GM18507 (cell line): ENCODE data around the gene SOX3.

ENCODE experiments used
- DNase-seq: peaks from one replicate; pipeline ENCODE4 v3.0.0; 2011; ENCODE audit warnings: low read depth; ENCODE audit not compliant: insufficient read length; ENCODE audit errors: extremely low spot score
- FAIRE-seq: peaks from 2 replicates; lab custom pipeline; 2011; peaks lifted over from hg19 to GRCh38; lab: Jason Lieb, UNC

The SOX3 gene

DNA sequence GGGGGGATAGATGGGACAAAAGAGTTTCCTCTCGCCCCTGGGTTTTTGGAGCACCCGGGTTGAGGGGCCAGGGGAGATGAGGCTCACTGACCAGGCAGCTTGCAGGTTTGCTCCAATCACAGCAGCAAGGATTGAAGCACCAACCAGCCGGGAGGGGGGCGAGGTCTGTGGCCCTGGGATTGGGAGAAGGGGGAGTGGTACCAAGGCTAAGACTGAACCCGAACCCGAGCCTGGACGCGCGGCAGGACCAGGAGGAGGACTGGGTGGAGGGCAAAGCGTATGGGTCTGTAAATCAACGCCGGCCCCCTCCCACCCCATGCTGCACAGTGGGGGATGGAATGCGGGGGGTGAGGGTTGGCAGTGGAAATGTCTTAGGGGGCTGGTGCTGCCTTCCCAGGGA lies 3.5 kb downstream of the SOX3 start:
- FAIRE-seq (no peak), DNase-seq (no peak)

DNA sequence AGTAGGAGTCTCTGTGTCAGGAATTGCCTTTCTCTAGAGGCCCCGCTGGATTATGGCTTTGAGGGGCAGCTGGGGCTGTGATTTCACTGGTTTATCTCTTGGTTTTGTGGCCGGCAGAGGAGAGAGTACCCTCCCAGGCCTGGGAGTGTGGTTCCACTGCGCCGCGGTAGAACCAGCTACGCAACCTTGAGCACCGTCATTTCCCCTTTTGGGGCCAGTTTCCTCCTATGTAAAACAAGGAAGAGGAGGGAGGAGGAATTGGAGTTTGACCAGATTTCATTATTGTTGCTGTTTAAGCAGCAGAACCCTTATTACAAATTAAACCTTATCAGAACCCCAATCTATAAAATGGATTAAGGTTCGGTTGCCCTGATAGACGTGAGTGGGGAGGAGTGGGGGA lies 4.4 kb downstream of the SOX3 start:
- FAIRE-seq (no peak), DNase-seq (no peak)

DNA sequence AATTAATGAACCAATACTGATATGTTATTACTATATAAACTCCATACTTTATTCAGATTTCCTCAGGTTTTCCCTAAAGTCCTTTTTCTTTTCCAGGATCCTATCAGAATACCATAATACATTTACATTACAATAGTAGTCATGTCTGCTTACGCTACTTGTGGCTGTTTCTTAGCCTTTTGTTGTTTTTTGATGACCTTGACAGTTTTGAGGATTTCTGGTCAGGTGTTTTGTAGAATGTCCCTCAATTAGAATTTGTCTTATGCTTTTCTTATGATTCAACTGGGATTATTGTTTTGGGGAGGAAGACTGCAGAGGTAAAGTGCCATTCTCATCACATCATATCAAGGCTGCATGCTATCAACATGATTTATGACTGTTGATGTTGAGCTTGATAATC lies 9.1 kb downstream of the SOX3 start:
- FAIRE-seq (no peak), DNase-seq (no peak)

DNA sequence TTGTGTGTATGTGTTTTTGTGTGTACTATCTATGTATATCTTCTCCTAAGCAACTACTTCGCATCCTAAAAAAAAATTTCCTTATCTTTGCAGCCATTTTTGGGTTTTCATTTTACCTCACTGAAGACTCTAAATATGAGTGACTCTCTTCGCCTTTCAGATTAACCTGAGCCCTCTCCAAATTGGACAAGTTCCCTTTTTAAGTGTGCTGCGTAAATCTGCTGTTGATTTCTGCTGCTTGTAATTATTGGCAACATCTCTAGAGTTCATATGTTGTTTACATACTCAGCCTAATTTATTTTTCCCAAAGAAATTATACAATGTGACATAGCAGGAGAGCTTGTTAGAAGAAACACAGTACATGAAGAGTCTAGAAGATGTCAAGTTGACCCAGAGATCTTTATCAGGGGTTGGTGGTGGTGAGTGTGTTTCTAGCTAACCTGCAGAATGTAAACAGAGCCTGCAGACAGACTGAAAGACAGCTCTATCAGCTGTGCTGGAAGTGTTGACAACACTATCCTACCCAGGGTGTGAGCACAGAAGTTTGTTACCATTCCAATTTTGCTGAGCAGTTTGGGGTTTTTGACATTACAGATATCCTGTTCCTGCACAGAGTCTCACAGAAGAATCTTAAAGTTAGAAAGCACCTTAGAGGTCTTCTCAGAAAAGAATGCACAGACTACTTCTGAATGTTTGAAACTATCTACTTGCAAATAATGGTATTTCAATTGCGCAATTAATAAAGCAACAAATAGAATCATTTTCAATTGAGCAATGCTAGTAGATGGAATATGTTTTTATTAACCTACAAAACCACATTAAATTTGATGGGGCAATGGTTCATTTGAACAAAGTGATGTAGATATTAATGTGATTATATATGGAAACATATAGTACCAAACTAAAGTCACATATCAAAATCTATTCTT lies 12.5 kb downstream of the SOX3 start:
- DNase-seq: no peak
- FAIRE-seq: no peak

DNA sequence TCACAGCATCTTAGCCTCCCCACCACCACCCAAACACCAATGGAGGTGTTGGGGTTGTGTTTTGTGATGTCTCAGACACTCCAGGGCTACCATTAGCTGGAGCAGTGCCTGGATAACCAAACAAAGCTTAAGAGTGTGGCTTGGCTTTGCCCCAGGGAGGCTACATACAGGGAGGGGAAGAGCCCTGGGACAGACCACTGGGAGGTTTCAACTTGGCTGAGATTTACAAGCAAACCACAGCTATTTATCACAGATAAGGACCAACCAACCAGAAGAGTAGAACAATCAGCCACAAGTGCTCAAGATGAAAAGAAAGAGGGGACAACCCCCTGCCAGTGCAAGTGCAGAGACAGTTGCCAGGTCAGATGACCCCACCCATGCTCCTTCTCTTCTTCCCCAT lies 24.1 kb downstream of the SOX3 start:
- no peak for DNase-seq

GRCh38 chrX:140477987-140478386 lies 26.9 kb downstream of the SOX3 start:
- FAIRE-seq: no peak

More for the DNA sequence above, 24.1 kb downstream of the SOX3 start:
- no peak for FAIRE-seq

DNA sequence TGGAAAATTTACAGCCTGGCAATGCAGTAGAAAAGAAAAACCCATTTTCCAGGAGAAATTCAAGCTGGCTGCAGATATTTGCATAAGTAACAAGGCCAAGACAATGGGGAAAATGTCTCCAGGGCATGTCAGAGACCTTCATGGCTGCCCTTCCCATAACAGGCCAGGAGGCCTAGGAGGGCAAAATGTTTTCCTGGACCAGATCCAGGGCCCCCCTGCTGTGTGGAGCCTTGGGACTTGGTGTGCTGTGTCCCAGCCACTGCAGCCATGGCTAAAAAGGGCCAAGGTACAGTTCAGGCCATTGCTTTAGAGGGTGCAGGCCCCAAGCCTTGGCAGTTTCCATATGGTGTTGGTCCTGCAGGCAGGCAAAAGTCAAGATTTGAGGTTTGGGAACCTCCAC lies 29.8 kb downstream of the SOX3 start:
- DNase-seq: no peak
- no peak for FAIRE-seq

More at GRCh38 chrX:140477987-140478386, 26.9 kb downstream of the SOX3 start:
- no peak for DNase-seq

DNA sequence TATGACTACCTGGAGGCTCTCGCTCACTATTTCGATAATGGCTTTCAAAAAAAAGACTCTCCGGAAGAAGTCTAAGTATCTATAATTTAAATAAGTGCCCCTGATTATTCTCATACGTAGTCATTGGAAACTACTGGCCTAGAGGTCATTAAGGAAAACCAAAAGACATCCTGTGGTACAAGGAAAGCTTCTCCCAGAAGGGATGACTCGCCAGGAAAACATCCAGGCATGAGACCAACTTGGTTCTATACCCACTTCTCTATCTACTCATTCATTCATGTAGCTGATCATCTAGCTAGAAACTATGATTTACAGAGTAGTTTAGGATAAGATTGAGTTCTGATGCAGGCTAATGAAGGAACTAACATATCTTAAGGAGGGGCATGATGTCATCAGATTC lies 37.7 kb downstream of the SOX3 start:
- no peak for FAIRE-seq
- no peak for DNase-seq
